Superior temporal gyrus (tissue), 1 donor: ENCODE measurements around the gene CDC37L1.

Source experiments
- DNase-seq: peaks from one replicate; pipeline ENCODE4 v3.0.0-alpha.2; 2016; ENCODE audit errors: extremely low spot score

Gene CDC37L1

DNA sequence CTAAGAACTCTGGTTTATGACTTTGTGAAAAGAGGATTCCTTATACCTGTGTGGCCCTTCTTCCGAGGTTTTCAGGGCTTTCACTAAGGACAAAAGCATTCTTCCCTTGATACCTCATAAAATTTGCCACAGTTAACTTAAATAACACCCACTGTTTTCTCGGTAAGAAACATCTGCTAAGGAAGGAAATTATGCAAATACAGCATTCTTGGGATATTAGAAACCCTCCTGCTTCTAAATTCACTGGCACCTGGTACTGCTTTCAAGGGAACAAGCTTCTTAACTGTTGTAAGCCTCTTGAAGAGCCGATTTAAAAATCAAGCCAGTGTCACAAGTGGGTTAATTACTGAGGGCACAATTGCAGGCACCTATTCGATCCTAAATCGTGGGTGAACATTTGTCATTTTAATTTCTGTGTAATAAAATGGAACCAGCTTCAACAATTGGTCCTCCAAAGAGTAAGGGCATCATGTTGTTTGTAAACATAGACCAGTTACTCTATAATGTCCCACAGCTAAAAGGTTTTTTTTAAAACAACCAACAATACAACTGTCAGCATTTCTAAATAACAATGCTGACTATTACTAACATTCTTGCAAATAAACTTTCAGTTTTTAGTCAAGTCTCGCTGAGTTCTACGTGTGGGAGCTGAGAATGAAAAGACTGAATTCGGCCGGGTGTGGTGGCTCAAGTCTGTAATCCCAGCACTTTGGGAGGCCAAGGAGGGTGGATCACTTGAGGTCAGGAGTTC, 35.1 kb downstream of the CDC37L1 start:
- no peak for DNase-seq

DNA sequence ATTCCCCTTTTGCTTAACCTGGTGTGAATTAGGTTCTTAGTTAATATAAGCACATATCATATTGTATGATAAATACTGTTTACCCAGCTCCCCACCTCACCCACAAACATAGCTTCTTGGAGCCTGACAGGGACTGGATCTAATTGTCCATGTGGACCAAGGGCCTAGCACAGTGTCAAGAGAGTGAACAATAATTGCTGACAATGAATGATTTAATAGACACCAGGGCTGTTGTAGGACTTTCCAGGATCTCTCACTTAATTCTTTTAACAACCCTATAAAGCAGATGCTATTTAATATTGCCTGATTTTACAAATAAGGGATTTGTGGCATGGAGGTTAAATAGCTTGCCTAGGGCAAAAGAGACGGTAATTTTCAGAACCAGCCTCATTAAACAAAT, 36.8 kb downstream of the CDC37L1 start:
- no peak for DNase-seq

DNA sequence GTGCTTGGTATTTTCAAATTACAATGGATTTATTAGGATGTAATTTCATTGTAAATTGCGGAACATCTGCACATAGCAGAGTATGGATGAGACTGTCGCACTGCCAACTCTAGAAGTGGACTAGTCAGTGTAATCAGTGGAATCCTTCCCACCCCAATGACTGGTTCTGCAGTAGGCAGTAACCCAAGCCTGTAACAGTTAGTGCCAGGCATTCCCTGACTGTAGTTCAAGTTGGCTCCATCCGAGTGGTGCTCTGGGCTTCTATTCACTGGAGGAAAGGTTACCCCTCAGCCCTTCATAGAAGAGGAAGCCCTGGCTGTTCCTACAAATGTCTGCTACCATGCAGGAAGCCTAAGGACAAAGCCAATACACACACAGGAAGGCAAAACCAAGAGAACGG, 38.4 kb downstream of the CDC37L1 start:
- DNase-seq: no peak

DNA sequence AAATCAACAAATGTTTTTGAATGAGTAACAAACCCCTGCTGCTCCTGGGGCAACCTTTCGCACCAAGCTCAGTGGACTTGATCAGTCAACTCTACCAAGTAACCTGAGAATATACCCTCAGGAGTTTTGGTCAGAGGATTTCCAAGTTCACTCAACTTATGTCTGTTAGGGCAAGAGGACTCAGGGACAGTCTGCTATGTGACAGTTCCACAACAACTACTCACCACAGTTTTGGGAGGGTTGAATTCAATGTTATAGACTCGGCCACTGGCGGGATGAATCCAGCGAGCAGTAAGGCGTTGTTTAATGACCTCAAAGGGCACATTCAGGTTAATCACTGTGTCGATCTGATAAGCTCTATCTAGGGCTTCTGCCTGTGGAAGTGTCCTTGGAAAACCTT, 39.5 kb downstream of the CDC37L1 start:
- DNase-seq: no peak

DNA sequence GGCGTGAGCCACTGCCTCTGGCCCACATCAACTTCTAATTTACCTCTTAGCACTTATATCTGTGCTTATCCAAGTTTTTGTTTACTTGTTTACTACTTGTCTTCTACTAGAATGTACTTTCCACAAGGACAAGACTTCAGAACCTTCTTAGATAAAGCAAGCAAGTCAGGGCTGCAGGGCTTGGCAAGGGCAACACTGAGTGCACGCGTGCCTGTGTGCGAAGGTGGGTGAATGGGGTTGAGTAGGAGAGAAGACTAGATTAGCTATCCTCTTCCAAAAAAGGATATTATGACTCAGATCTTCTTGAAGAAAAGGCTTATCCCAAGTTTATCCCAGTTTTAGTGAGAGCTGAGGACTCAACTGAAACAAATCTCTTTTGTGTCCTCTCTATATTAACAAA, 42.4 kb downstream of the CDC37L1 start:
- DNase-seq: no peak

DNA sequence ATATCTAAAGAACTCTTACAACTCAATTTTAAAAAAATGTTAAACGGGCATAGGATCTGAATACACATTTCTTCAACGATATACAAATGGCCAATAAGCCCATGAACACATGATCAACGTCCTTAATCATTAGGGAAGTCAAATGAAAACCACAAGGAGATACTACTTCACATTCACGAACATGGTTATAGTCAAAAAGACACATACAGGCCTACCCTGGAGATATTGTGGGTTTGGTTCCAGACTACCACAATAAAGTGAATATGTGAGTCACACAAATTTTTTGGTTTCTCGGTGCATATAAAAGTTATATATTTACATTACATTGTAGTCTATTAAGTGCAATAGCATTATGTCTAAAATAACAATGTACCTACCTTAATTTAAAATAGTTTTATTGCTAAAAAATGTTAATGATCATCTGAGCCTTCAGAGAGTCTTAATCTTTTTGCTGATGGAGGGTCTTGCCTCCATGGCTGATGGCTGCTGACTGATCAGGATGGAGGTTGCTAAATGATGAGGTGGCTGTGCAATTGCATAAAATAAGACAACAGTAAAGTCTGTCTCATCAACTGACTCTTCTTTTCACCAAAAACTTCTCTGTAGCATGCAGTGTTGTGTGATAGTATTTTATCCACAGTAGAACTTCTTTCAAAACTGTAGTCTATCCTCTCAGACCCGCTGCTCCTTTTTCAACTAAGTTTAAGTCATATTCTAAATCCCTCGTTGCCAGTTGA, 46.5 kb downstream of the CDC37L1 start:
- no peak for DNase-seq

DNA sequence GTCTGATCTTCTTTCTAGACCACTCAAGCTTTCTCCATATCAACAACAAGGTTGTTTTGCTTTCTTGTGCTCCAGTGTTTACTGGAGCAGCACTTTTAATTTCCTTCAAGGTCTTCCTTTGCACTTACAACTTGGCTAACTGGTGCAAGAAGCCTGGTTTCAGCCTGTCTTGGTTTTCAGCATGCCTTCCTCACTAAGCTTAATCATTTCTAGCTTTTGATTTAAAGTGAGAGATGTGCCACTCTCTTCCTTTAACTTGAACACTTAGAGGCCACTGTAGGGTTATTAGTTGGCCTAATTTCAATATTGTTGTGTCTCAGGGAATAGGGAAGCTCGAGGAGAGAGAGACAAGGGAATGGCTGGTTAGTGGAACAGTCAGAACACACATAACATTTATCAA, 48.2 kb downstream of the CDC37L1 start:
- no peak for DNase-seq

DNA sequence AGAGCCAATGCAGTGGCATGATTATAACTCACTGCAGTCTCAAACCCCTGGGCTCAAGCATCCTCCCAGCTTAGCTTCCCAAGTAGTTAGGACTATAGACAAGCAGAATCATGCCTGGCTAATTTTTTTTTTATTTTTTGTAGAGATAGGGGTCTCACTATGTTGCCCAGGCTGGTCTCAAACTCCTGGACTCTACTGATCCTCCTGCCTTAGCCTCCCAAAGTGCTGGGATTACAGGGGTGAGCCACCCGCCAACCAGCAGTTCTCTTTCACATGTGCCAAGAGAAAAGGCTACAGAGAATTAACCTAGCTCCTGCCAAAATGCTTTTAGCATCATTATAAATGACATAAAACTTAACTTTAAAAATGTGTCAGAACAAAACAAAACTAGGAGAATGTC, 53.5 kb downstream of the CDC37L1 start:
- no peak for DNase-seq

DNA sequence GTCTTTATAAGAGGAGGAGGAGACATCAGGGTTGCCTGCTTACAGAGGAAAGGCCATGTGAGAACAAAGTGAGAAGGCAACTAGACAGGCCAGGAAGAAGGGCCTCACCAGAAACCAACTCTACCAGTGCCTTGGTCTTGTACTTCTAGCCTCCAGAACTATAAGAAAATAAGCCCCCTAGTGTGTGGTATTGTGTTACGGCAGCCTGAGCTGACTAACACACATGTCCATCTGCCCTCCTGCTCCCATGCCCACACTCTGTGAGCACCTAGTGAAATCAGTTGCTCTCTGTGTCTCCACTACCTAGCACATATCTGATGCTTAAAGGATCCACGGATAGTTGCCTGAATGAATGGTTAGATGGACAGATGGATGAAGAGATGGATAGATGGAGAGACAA, 54.8 kb downstream of the CDC37L1 start:
- DNase-seq: no peak

DNA sequence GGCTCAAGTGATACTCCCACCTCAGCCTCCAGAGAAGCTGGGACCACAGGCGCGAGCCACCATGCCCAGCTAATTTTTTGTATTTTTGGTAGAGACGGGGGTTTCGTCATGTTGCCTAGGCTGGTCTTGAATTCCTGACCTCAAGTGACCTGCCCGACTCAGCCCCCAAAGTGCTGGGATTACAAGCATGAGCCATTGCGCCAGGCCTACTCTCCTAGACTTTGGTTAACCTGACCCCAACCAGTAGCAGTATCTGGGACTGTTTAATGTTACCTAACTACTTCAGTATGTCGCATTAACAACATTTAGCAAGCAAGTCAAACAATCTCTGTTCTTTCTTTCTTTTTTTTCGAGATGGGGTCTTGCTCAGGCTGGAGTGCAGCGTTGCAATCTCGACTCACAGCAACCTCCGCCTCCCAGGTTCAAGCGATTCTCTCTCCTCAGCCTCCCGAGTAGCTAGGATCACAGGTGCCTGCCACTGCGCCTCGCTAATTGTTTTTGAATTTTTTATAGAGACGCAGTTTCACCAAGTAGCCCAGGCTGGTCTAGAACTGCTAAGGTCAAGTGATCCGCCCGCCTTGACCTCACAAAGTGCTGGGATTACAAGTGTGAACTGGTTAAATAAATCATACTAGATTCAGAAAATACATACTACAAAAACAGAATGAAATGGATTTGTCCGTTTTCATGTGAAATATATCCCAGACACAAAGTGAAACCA, 59.7 kb downstream of the CDC37L1 start:
- DNase-seq: no peak

DNA sequence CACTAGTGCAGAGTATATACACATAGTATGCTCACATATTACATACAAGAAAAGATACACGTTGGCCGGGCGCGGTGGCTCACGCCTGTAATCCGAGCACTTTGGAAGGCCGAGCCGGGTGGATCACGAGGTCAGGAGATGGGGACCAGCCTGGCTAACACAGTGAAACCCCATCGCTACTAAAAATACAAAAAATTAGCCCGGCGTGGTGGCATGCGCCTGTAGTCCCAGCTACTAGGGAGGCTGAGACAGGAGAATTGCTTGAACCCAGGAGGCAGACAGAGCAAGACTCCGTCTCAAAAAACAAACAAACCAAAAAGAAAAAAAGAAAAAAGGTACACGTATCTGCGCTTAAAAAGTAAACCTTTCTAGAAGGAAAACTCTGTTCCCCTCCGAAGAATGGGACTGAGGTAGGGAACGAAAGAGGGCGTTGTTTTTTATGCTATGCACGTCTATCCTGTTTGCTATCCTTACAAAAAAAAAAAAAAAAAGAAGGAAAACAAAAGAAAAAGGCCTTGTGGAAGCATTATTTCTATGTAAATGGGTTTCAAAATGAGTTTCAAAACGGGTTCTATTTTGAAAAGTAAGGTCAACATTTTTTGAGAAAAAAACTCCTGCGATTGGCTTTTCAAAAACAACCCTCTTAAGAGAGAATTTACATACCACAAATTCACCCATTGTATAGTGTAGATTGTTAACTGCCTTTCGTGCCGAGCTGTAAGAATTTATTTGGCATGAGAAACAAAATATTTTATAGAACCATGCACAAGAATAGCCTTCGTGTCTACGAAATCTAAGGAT, 60.4 kb downstream of the CDC37L1 start:
- no peak for DNase-seq

DNA sequence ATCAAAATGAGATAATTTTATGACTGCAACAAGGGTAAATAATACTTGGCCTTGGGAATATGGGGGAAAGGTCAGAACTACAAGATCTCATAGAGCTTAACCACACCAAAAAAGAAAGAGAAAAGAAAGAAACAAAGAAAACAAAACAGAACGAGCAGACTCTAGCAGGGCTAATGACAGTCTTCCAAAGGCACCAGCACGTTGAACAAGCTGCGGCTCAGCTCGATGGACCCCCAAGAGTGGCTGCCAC, 60.9 kb downstream of the CDC37L1 start:
- peak; percentile 56 for DNase-seq

DNA sequence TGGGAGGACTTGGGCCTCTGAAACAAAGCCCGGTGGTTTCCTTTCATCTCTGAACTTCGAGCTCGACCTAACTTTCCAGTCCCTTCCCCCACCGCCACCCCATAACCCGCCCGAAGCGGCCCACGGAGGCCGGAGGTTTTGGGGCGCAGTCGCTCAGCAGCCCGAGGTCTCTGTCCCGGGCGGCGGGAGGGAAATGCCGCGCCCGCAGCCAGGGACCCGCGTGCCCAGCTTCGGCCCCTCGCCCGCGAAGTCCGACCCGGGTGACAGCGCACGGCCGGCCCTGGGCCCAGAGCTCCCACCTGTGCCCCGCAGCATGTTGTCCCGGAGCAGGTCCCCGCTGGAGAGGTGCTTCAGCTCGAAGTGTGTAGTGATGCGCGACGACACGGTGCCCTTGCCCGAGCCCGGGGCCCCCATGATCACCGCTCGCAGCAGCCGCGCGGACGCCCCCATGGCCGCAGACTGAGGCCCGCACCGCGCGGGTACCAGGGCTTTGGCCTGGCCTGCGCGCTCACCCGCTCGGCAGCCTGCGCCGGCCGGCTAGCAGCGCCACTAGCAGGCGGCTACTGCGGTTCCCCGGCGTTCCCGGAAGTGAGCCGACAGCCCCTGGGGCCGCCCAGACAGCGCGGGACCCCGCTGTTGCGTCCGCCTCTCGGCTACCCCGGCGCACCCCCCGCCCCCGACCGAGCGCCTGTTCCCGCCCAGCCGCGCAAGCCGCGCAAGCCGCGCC, 61.4 kb downstream of the CDC37L1 start, which contains the start of gene AK3:
TSS of gene AK3 (minus strand) at position 565 of the 727 bp plus-strand sequence. CDS start at position 450, 115 bp downstream.
- peak; percentile 75 for DNase-seq

DNA sequence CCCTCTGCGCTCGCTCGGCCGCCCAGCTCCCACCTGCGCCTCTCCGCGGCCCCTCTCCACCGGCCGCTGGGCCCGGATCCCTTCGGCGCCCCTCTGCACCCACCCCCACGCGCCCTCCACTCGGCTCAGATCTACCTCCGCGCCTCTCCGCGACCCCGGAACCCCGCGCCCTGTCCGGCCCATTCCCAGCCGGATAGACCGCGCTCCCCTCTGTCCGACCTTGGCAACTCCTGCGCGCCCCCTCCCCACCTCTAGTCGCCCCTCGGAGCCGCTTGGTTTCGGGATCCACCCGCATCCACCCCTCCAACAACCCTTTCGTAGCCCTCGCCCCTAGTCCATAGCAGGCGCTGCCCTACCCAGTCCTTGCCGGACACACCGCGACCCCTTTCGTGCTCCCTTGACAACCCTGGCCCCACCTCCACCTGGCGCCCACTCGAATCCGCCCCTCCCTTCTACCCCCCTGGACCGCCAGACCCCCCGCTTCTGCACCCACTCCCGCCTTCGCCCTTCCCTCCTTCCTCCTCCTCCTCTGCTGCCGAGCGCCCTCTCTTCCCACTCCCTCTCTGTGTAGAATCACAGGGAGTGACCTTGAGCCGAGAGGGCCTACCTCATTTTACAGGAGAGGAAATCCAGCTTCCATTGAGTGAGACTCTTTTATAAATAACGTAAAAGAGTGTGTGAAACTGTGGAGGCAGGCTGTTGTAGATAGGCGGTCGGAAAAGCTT, 62.2 kb downstream of the CDC37L1 start:
- DNase-seq: no peak

DNA sequence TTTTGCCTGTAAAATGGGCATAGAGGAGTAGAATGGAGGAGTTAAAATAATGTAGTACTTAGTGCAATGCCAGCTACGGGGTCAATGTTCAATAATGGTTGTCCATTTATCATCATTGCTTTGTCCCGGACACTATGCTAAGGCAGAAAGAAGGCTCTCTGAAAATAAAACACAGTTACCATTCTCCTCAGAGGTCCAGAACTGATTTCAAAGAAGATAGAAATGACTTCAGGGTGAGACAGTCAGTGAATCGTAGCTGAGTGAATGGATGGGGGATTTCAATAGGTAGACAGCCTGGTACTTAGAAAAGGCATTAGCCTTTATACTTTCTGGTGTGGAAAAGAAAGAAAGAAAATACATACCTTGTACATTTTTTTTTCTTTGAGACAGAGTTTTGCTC, 62.9 kb downstream of the CDC37L1 start:
- DNase-seq: no peak

DNA sequence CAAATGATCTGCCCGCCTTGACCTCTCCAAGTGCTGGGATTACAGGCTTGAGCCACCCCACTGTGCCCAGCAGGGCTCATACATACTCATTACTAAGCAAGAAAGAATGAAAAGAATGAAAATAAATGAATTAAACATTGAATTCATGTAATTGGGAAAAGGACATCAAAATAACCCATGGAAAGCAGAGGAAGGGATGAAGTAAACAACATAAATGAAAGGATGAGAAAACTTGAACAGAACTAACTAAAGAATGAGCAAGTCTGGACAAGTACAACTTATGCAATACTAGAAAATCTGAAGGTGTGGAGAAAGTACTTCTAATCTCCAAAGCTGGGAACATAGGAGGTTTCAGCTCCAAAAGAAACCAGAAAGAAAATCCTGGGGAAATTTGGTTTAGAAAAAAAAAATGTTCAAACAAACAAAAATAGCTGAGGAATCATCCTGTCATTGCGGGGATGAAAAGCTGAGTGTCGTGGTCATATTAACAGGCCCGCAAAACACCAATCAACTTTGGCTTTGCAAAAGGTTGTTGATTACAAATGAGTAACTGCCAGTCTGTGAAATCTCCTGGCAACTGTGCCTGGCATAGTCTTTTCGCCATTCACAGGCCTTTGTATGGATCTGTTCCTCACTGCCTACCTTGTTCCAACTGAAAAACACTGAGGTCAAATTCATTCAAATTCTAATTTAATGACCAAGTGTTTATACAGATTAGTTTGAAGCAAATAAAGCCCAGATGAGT, 63.9 kb downstream of the CDC37L1 start:
- peak; percentile 24 for DNase-seq

DNA sequence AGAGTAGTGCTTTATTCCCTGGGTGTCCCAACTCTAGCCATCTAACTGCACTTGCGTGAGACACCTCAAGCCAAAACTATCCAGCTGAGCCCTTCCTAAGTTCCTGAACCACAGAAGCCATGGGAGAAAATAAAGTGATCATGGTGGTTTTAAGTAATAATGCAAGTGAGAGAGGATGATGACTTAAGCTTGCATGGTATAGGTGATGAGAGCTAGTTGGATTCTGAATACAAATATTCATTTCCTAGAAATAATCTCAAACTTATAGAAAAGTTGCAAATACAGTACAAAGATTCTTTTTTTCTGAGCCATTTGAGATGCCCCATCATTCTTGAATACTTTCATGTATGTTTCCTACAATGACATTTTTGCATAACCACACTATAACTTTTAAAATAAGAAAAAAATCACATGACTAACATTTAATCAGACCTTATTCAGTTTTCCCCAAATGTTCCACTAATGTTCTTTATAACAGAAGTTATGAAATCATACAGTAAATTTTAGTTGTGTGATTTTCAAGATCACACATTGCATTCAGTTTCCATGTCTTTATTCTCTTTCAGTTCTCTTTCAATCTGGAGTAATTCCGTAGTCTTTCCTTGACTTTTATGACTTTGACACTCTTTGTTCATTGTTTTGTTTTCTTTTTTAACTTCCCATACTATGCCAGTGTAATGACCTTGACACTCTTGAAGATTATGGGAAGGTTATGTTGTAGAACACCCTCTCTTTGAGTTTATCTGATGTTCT, 67.1 kb downstream of the CDC37L1 start:
- DNase-seq: no peak

DNA sequence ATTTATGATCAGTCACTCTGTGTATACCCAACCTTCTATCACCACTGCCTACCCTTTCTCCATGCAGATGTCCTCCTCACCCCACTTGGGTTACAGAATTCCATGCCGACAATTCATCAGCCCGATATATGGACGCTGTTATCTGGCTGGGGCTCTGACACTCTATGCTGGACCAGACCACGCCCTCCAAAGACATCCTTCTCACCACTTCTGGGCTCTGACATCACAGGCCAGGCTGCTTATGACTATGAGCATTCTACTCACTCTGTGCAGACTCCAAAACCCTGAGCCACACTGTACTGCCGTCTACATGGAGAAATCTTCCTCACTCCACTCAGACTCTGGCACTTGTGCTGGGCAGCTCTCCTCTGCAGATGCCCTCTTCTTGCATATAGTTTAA, 69.2 kb downstream of the CDC37L1 start:
- no peak for DNase-seq

DNA sequence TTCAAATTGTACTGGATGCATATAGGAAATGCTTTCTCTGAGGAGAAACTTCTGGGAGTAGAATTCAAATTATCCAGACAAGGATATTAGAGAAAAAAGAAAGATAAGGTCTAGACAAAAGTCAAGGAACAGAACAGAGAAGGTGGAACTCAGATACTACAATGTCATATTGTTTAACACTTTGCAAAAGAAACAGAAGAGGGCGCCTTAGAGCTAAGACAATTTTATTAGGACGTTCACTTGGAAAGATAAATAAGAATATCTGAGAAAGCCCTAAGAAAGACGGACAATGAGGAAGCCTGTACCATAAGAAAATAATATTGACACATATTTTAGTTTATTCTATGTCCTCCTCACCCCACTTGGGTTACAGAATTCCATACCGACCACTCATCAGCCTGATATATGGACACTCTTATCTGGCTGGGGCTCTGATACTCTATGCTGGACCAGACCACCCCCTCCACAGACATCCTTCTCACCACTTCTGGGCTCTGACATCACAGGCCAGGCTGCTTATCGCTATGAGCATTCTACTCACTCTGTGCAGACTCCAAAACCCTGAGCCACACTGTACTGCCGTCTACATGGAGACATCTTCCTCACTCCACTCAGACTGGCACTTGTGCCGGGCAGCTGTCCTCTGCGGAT, 70.8 kb downstream of the CDC37L1 start:
- peak; percentile 82 for DNase-seq
